ENCODE data around the gene SYN1.

SYN1 gene

GRCh38 chrX:47595716-47596251, 23.9 kb downstream of the SYN1 start:
- no peak for DNase-seq (ENCODE audit: low spot score)

GRCh38 chrX:47593522-47593921, 26.1 kb downstream of the SYN1 start:
- no peak for DNase-seq (ENCODE audit: low spot score)

- no peak for DNase-seq (ENCODE audit: low spot score)
Measured at GRCh38 chrX:47590984-47591383, 28.7 kb downstream of the SYN1 start.

GRCh38 chrX:47587906-47588735, 31.5 kb downstream of the SYN1 start:
- DNase-seq (ENCODE audit: low spot score), result no peak

- DNase-seq (ENCODE audit: low spot score), result no peak
Measured at GRCh38 chrX:47587091-47587891, 32.4 kb downstream of the SYN1 start.

- no peak for DNase-seq (ENCODE audit: low spot score)
Measured at GRCh38 chrX:47586043-47586787, 33.4 kb downstream of the SYN1 start.

GRCh38 chrX:47585273-47585672, 34.4 kb downstream of the SYN1 start:
- DNase-seq (ENCODE audit: low spot score), result no peak

- DNase-seq (ENCODE audit: low spot score), result no peak
Measured at GRCh38 chrX:47584714-47585113, 34.9 kb downstream of the SYN1 start.

GRCh38 chrX:47583240-47583861, 36.3 kb downstream of the SYN1 start:
- no peak for DNase-seq (ENCODE audit: low spot score)

- DNase-seq (ENCODE audit: low spot score), result peak; percentile 24
Measured at GRCh38 chrX:47581731-47582647, 37.7 kb downstream of the SYN1 start, which contains the start of gene TIMP1. Gene TIMP1 (plus strand): TSS chrX:47582436. CDS start chrX:47583416, 980 bp downstream.

- DNase-seq (ENCODE audit: low spot score), result no peak
Measured at GRCh38 chrX:47579537-47579936, 40.1 kb downstream of the SYN1 start.

GRCh38 chrX:47578692-47579091, 41.0 kb downstream of the SYN1 start:
- no peak for DNase-seq (ENCODE audit: low spot score)

GRCh38 chrX:47577901-47578300, 41.8 kb downstream of the SYN1 start:
- DNase-seq (ENCODE audit: low spot score), result no peak

- DNase-seq (ENCODE audit: low spot score), result no peak
Measured at GRCh38 chrX:47577424-47577823, 42.2 kb downstream of the SYN1 start.

- DNase-seq (ENCODE audit: low spot score), result no peak
Measured at GRCh38 chrX:47576021-47576898, 43.4 kb downstream of the SYN1 start.

- DNase-seq (ENCODE audit: low spot score), result no peak
Measured at GRCh38 chrX:47574547-47575301, 44.9 kb downstream of the SYN1 start.

- no peak for DNase-seq (ENCODE audit: low spot score)
Measured at GRCh38 chrX:47574076-47574546, 45.5 kb downstream of the SYN1 start.

GRCh38 chrX:47573341-47574075, 46.1 kb downstream of the SYN1 start:
- DNase-seq (ENCODE audit: low spot score), result no peak
